Fibroblast of lung (primary cell): ENCODE results near the gene CHN2. TPM values are rescaled to one million over a fixed set of nuclear protein-coding genes. Genes with fewer than 3 reads are reported as not detected.

ENCODE experiments used
- DNase-seq, 2 donors: peaks; one replicate each; pipeline versions ENCODE4 v3.0.0 to v3.0.0-alpha.2; 2010; ENCODE audit warnings: low read depth in 2 of 2
- H2AFZ ChIP-seq: 2 replicates; pipeline ENCODE4 v1.5.1; 2012; ENCODE audit warnings: low read length, control low read depth, inconsistent platforms
- H3K27ac ChIP-seq: 2 replicates; pipeline ENCODE4 v1.5.1; 2011; ENCODE audit warnings: low read length, control low read depth; ENCODE audit not compliant: insufficient read depth
- H3K27me3 ChIP-seq: 2 replicates; pipeline ENCODE4 v1.5.1; 2011; ENCODE audit warnings: mild to moderate bottlenecking, low read length; ENCODE audit not compliant: control insufficient read depth, insufficient read depth
- H3K36me3 ChIP-seq: 2 replicates; pipeline ENCODE4 v1.5.1; 2011; ENCODE audit warnings: low read length; ENCODE audit not compliant: control insufficient read depth, insufficient read depth
- H3K4me1 ChIP-seq: 2 replicates; pipeline ENCODE4 v1.5.1; 2011; ENCODE audit warnings: low read length; ENCODE audit not compliant: control insufficient read depth, insufficient read depth; ENCODE audit errors: extremely low read depth
- H3K4me2 ChIP-seq: 2 replicates; pipeline ENCODE4 v1.5.1; 2011; ENCODE audit warnings: low read length, control low read depth; ENCODE audit not compliant: insufficient read depth; ENCODE audit errors: extremely low read depth
- H3K4me3 ChIP-seq, 4 experiments: fragments of 200-600 bp in 1 of 4; sonication (generic) in 1 of 4; replicated peaks in 1 of 4; 2 replicates each; pipeline ENCODE4 v1.5.1; 2011 to 2016; ENCODE audit warnings: low read length in 4 of 4, low read depth in 3 of 4, mild to moderate bottlenecking in 3 of 4, control low read depth in 2 of 4, inconsistent platforms in 1 of 4, mixed read lengths in 1 of 4; ENCODE audit not compliant: insufficient read depth in 1 of 4; ENCODE audit errors: control extremely low read depth in 1 of 4
- H3K79me2 ChIP-seq: 2 replicates; pipeline ENCODE4 v1.5.1; 2012; ENCODE audit warnings: mild to moderate bottlenecking, low read length, inconsistent platforms; ENCODE audit not compliant: control insufficient read depth, insufficient read depth
- H3K9ac ChIP-seq: 2 replicates; pipeline ENCODE4 v1.5.1; 2011; ENCODE audit warnings: mild to moderate bottlenecking, low read length, control low read depth; ENCODE audit not compliant: insufficient read depth
- H3K9me3 ChIP-seq: 2 replicates; pipeline ENCODE4 v1.5.1; 2012; ENCODE audit warnings: low read depth, low read length; ENCODE audit not compliant: control insufficient read depth, insufficient read depth
- H4K20me1 ChIP-seq: 2 replicates; pipeline ENCODE4 v1.5.1; 2011; ENCODE audit warnings: low read length; ENCODE audit not compliant: control insufficient read depth, insufficient read depth; ENCODE audit errors: extremely low read depth
- CTCF ChIP-seq, 2 donors: IDR thresholded peaks in 1 of 2; conservative IDR thresholded peaks in 1 of 2; 1 replicate in 1 of 2; 2 replicates in 1 of 2; pipeline ENCODE4 v1.5.1; 2011 to 2012; ENCODE audit warnings: low read length in 2 of 2, control low read depth in 1 of 2, inconsistent platforms in 1 of 2, low read depth in 1 of 2, mild to moderate bottlenecking in 1 of 2
- EZH2 ChIP-seq: IDR thresholded peaks from 2 replicates; pipeline ENCODE4 v1.5.1; 2012; ENCODE audit warnings: low read length, control low read depth, mild to moderate bottlenecking; ENCODE audit errors: missing control alignments
- polyA plus RNA-seq, 2 donors: library from polyadenylated mRNA; depleted of rRNA in 1 of 2; stranded (reverse) in 1 of 2; unstranded in 1 of 2; fragments of >200 nt; gene quantifications; 2 replicates each; pipeline ENCODE4 v1.2.1, GENCODE V29; 2011 to 2012; ENCODE audit warnings: missing spikeins in 1 of 2
- total RNA-seq: library from RNA; depleted of rRNA; stranded (reverse); fragments of >200 nt; gene quantifications from 2 replicates; pipeline ENCODE4 v1.2.1, GENCODE V29; 2014

The CHN2 gene
- total and polyA plus RNA-seq, 2 donors (not counting 1 experiment from before 2014, with no cell fraction given), result 0.33 to 0.53 TPM

GRCh38 chr7:29467193-29467926 lies 272.8 kb downstream of the CHN2 start:
- no peak overlapping the region for H3K27ac ChIP-seq
- no peaks in the 10 kb centered on the region for H3K36me3 ChIP-seq
- H3K9me3 ChIP-seq, result no peaks in the 10 kb centered on the region
- no peak overlapping the region for H3K4me3 ChIP-seq
- no peaks in the 10 kb centered on the region for H3K79me2 ChIP-seq
- no peak overlapping the region for H3K9ac ChIP-seq
- no peak for DNase-seq
- no peaks in the 10 kb centered on the region for H3K27me3 ChIP-seq
- no peak overlapping the region for H2AFZ ChIP-seq
- H3K4me2 ChIP-seq, result no peak overlapping the region
- no peak for TF ChIP-seq CTCF (conservative IDR thresholded peaks at IDR 0.05 in 1 of 2, IDR thresholded peaks at IDR 0.05 in 1 of 2; ENCODE audit: low read depth in 1 of 2, low read length in 2 of 2)
- TF ChIP-seq EZH2, result no peak
- H3K4me1 ChIP-seq, result no peaks in the 10 kb centered on the region
- H4K20me1 ChIP-seq, result no peaks in the 10 kb centered on the region

GRCh38 chr7:29468196-29468595 lies 273.6 kb downstream of the CHN2 start:
- TF ChIP-seq CTCF (conservative IDR thresholded peaks at IDR 0.05 in 1 of 2, IDR thresholded peaks at IDR 0.05 in 1 of 2; ENCODE audit: low read depth in 1 of 2, low read length in 2 of 2) (no peak), EZH2 (no peak)
- no peaks in the 10 kb centered on the region for H3K36me3 ChIP-seq

GRCh38 chr7:29469281-29469680 lies 274.7 kb downstream of the CHN2 start:
- Histone ChIP-seq H3K9ac (no peak overlapping the region), H3K36me3 (no peaks in the 10 kb centered on the region), H4K20me1 (no peaks in the 10 kb centered on the region), H3K4me1 (no peaks in the 10 kb centered on the region), H3K79me2 (no peaks in the 10 kb centered on the region), H3K4me2 (no peak overlapping the region), H3K27ac (no peak overlapping the region), H3K9me3 (no peaks in the 10 kb centered on the region), H2AFZ (no peak overlapping the region), H3K4me3 (no peak overlapping the region), H3K27me3 (no peaks in the 10 kb centered on the region)
- DNase-seq, result no peak
- TF ChIP-seq CTCF (conservative IDR thresholded peaks at IDR 0.05 in 1 of 2, IDR thresholded peaks at IDR 0.05 in 1 of 2; ENCODE audit: low read depth in 1 of 2, low read length in 2 of 2) (no peak), EZH2 (no peak)

More at GRCh38 chr7:29468196-29468595, 273.6 kb downstream of the CHN2 start:
- Histone ChIP-seq H3K9ac (no peak overlapping the region), H3K4me2 (no peak overlapping the region), H3K9me3 (no peaks in the 10 kb centered on the region), H3K79me2 (no peaks in the 10 kb centered on the region), H2AFZ (no peak overlapping the region), H3K4me3 (no peak overlapping the region), H3K27me3 (no peaks in the 10 kb centered on the region), H3K27ac (no peak overlapping the region), H4K20me1 (no peaks in the 10 kb centered on the region), H3K4me1 (no peaks in the 10 kb centered on the region)
- no peak for DNase-seq
